Sigmoid colon (tissue), 7 donors: ENCODE data around the gene NREP. TPM values are rescaled to one million over a fixed set of nuclear protein-coding genes. Genes with fewer than 3 reads are reported as not detected.

Source experiments
- DNase-seq: peaks from one replicate; pipeline ENCODE4 v3.0.0-alpha.2; 2019
- H3K27ac ChIP-seq, 4 donors: fragments of 200-600 bp; sonication (generic); one replicate each; pipeline ENCODE4 v1.5.1; 2016 to 2019; ENCODE audit warnings: mild to moderate bottlenecking in 1 of 4
- H3K27me3 ChIP-seq, 3 donors: fragments of 200-600 bp; sonication (generic); one replicate each; pipeline ENCODE4 v1.5.1; 2019; ENCODE audit warnings: mild to moderate bottlenecking in 1 of 3
- H3K36me3 ChIP-seq, 4 donors: fragments of 200-600 bp; sonication (generic); one replicate each; pipeline ENCODE4 v1.5.1; 2016 to 2019
- H3K4me1 ChIP-seq, 4 donors: fragments of 200-600 bp; sonication (generic); one replicate each; pipeline ENCODE4 v1.5.1; 2017 to 2019
- H3K4me3 ChIP-seq, 4 donors: fragments of 200-600 bp; sonication (generic); one replicate each; pipeline ENCODE4 v1.5.1; 2017 to 2019; ENCODE audit warnings: mild to moderate bottlenecking in 2 of 4, moderate library complexity in 1 of 4
- H3K9me3 ChIP-seq, 4 donors: fragments of 200-600 bp in 3 of 4; sonication (generic) in 3 of 4; one replicate each; pipeline versions ENCODE4 v1.5.1 to v1.6.1; 2013 to 2019
- EP300 ChIP-seq, 4 donors: sonication (generic); formaldehyde crosslinking; IDR thresholded peaks; one replicate each; pipeline ENCODE4 v1.6.1; 2017; ENCODE audit warnings: antibody characterized with exemption in 4 of 4
- POLR2A ChIP-seq, 2 donors: fragments of 450-650 bp; IDR thresholded peaks; one replicate each; pipeline ENCODE4 v1.6.1; 2016; ENCODE audit warnings: antibody characterized with exemption in 2 of 2, mild to moderate bottlenecking in 2 of 2, moderate library complexity in 2 of 2
- POLR2AphosphoS5 ChIP-seq, 4 donors: sonication (generic); formaldehyde crosslinking; IDR thresholded peaks; one replicate each; pipeline ENCODE4 v1.6.1; 2017; ENCODE audit warnings: antibody characterized with exemption in 4 of 4
- WGBS, 2 donors: extraction: QIAGEN DNeasy Blood & Tissue Kit; methylation state at CpG; one replicate each; pipeline ENCODE4 v1.1.7; 2013; 5-methylcytosine and 5-hydroxymethylcytosine counted together
- intact Hi-C: fragments of 100-400 bp; cut with DNase I; formaldehyde crosslinking; loops from one replicate; pipeline ENCODE4 v1.15.1; 2023
- polyA plus RNA-seq, 3 donors: library from polyadenylated mRNA; stranded (reverse); fragments of 200-250 nt; gene quantifications; one replicate each; pipeline ENCODE4 v1.2.3, GENCODE V29; 2013
- total RNA-seq, 4 donors: library from RNA; depleted of rRNA; stranded (reverse); fragments of >200 nt; gene quantifications; one replicate each; pipeline ENCODE4 v1.1.0, GENCODE V29; 2016
- TF ChIP-seq, protein P1 (sequence below), 4 experiments: fragments of 450-650 bp in 3 of 4; fragments of 200-600 bp in 1 of 4; IDR thresholded peaks; one replicate each; pipeline ENCODE4 v1.5.1; 2016 to 2019; ENCODE audit warnings: antibody characterized with exemption in 4 of 4, mild to moderate bottlenecking in 3 of 4, moderate library complexity in 2 of 4
- donor health status: healthy with polysubstance abuse.
- donor health status: Bipolar disorder and iron deficiency.
- donor health status: healthy.

Gene NREP
- total and polyA plus RNA-seq, 7 donors = 6.5 to 41.3 (median 14.6) TPM

DNA sequence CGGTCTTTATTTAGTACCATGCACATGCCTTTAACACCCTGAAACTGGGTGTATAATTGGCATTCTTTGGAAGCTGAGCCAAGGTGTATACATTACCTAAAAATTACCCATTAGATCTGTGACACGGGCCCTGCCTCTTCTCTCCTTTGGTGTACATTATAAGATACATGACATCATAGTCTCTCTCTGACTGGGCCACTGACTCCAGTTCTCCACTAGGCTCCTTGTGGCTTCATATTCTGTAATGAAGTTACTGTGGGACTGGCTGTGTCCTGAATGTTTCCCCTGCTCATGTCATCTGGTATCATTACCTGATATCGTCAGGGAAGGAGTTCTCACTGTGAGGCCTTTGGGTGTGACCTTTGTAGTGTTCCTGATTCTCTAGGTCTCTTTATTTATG is 65.5 kb downstream of the NREP start:
- TF ChIP-seq, protein P1, sequence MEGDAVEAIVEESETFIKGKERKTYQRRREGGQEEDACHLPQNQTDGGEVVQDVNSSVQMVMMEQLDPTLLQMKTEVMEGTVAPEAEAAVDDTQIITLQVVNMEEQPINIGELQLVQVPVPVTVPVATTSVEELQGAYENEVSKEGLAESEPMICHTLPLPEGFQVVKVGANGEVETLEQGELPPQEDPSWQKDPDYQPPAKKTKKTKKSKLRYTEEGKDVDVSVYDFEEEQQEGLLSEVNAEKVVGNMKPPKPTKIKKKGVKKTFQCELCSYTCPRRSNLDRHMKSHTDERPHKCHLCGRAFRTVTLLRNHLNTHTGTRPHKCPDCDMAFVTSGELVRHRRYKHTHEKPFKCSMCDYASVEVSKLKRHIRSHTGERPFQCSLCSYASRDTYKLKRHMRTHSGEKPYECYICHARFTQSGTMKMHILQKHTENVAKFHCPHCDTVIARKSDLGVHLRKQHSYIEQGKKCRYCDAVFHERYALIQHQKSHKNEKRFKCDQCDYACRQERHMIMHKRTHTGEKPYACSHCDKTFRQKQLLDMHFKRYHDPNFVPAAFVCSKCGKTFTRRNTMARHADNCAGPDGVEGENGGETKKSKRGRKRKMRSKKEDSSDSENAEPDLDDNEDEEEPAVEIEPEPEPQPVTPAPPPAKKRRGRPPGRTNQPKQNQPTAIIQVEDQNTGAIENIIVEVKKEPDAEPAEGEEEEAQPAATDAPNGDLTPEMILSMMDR (IDR thresholded peaks at IDR 0.05) = no peak
- no peak for TF ChIP-seq EP300 (IDR thresholded peaks at IDR 0.05)
- TF ChIP-seq POLR2A (IDR thresholded peaks at IDR 0.05) = no peak
- TF ChIP-seq POLR2AphosphoS5 (IDR thresholded peaks at IDR 0.05) = no peak
- intact Hi-C loops = no loop called here
- H3K27ac ChIP-seq = no peak overlapping the region
- 70 to 85% methylated on average over 3 of the region's 3 CpGs for WGBS, 2 donors
- H3K36me3 ChIP-seq = no peaks in the 10 kb centered on the region
- H3K9me3 ChIP-seq = no peaks in the 10 kb centered on the region
- no peaks in the 10 kb centered on the region for H3K27me3 ChIP-seq
- no peaks in the 10 kb centered on the region for H3K4me1 ChIP-seq
- DNase-seq = no peak
- H3K4me3 ChIP-seq = no peak overlapping the region

DNA sequence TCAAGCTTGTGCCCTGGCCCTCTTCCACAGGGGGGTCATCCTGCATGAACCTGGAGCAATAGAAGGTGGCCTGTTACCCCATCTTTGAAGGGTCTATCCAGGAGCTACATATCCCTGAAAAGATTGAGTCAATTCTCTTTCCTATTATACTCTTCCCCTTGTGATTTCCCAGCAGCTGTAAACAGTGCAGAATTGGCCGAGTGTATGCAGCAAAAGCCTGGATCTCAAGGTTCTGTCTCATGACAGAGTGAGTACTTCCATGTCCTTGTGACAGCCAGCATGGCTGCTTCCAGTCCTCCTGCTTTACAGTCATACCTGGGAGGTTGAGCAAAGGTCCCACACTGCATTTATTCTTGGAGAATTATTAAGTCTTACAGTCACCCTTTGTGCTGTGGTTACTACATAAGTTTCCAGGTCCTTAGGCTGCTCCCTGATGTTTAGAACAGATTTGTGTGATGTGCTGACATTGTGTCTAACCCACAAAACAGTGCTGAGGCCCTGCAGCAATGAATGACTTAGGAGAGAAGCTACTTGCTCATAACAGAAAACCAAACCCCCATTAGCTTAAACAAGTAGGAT is 67.5 kb downstream of the NREP start:
- Histone ChIP-seq H3K4me3 (no peak overlapping the region), H3K27ac (no peak overlapping the region), H3K36me3 (no peaks in the 10 kb centered on the region), H3K9me3 (no peaks in the 10 kb centered on the region), H3K4me1 (no peaks in the 10 kb centered on the region), H3K27me3 (no peaks in the 10 kb centered on the region)
- intact Hi-C loops = no loop called here
- DNase-seq = no peak
- TF ChIP-seq EP300 (IDR thresholded peaks at IDR 0.05) = no peak
- TF ChIP-seq POLR2AphosphoS5 (IDR thresholded peaks at IDR 0.05) = no peak
- TF ChIP-seq, protein P1 (IDR thresholded peaks at IDR 0.05) = no peak
- TF ChIP-seq POLR2A (IDR thresholded peaks at IDR 0.05) = no peak
- 86 to 88% methylated on average over 1 of the region's 1 CpG for WGBS, 2 donors

DNA sequence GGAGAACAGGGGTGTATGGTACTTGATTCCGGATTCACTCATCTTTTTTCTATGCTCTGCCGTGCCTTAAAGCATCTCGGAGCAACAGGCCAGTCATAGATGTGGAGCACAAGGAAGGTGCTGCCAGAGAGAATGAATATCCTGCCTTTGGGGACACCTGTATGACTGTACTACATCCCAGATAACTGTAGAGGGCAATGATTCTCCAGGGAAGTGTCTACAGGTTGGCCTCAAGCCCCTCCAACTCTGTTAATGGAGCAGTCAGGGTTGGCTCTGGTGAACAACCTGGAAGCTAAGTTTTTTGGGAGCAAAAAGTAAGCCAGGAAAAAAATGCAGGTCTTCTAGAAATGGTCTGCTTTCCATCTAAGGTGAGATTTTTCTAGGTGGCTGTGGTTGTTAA is 71.0 kb downstream of the NREP start:
- WGBS, 2 donors = 92 to 97% methylated on average over 3 of the region's 3 CpGs
- intact Hi-C loops = no loop called here
- no peak for DNase-seq
- H3K27ac ChIP-seq = no peak overlapping the region
- TF ChIP-seq POLR2A (IDR thresholded peaks at IDR 0.05) (no peak), EP300 (IDR thresholded peaks at IDR 0.05) (no peak), POLR2AphosphoS5 (IDR thresholded peaks at IDR 0.05) (no peak)
- TF ChIP-seq, protein P1 (IDR thresholded peaks at IDR 0.05) = no peak
- H3K4me3 ChIP-seq = no peak overlapping the region
- H3K27me3 ChIP-seq = no peaks in the 10 kb centered on the region
- H3K4me1 ChIP-seq = peaks cover 0 to 9% (median 6%) of the 10 kb centered on the region in 4 donors
- H3K9me3 ChIP-seq = no peaks in the 10 kb centered on the region
- no peaks in the 10 kb centered on the region for H3K36me3 ChIP-seq

DNA sequence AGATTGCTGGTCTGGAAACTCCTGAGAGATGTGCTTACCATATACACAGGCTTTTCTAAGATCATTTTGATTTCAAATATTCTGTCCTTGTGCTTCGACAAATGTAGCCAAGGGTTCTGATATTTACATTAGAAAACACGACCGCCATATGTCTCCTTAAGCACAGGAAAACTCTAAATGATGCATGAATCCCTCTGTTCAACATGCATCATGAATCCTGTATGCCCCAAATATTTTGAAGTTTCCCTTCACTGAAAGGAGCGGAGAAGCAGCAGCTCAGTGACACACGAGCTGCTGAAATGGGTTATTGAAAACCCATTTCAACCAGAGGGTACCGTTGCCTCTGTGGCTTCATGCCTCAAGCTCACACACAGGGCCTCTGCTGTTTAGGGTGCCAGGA is 74.4 kb downstream of the NREP start:
- TF ChIP-seq, protein P1 (IDR thresholded peaks at IDR 0.05) = no peak
- no peak for TF ChIP-seq EP300 (IDR thresholded peaks at IDR 0.05)
- TF ChIP-seq POLR2AphosphoS5 (IDR thresholded peaks at IDR 0.05) = no peak
- no peak for TF ChIP-seq POLR2A (IDR thresholded peaks at IDR 0.05)
- Histone ChIP-seq H3K4me1 (peaks cover 0 to 15% (median 13%) of the 10 kb centered on the region in 4 donors), H3K9me3 (no peaks in the 10 kb centered on the region), H3K36me3 (no peaks in the 10 kb centered on the region), H3K4me3 (no peak overlapping the region), H3K27me3 (no peaks in the 10 kb centered on the region), H3K27ac (no peak overlapping the region)
- WGBS, 2 donors = 93 to 94% methylated on average over 6 of the region's 6 CpGs
- intact Hi-C loops = loop anchor here (5.0 kb wide), 1 partner anchor 465 kb away; no protein-coding TSS in a partner anchor
- DNase-seq = no peak

DNA sequence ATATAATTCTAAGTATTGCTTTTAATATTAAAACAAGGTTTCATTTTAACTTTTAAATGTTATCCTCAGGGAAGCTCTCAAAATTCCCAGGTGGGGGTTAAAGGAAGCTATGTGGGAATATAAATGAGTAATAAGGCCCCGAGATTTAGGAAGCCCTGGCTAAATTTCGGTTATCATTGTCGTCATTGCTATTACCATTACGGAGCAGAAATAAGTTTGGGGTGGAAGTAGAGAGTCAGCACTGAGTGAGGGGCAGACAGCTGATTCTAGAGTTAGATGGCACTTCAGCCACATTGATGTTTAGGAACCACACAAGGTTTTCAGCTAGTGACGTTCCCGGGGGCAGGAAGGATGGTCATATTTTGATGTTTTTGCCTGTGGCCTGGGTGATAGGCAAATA is 74.9 kb downstream of the NREP start:
- WGBS, 2 donors = 82 to 89% methylated on average over 6 of the region's 6 CpGs
- Histone ChIP-seq H3K36me3 (no peaks in the 10 kb centered on the region), H3K9me3 (no peaks in the 10 kb centered on the region), H3K4me1 (peaks cover 0 to 15% (median 13%) of the 10 kb centered on the region in 4 donors), H3K27ac (peak overlapping the region in 1 of 4 donors; percentile 60), H3K4me3 (no peak overlapping the region), H3K27me3 (no peaks in the 10 kb centered on the region)
- intact Hi-C loops = loop anchor here (5.0 kb wide), 1 partner anchor 465 kb away; no protein-coding TSS in a partner anchor
- TF ChIP-seq EP300 (IDR thresholded peaks at IDR 0.05) (no peak), POLR2AphosphoS5 (IDR thresholded peaks at IDR 0.05) (no peak), POLR2A (IDR thresholded peaks at IDR 0.05) (no peak)
- TF ChIP-seq, protein P1 (IDR thresholded peaks at IDR 0.05) = no peak
- no peak for DNase-seq
